SH-SY5Y (cell line): ENCODE results near the gene IL15RA.

Experiments
- GATA2 ChIP-seq: IDR thresholded peaks from 2 replicates; pipeline ENCODE4 v1.6.1; 2011; ENCODE audit warnings: mild to moderate bottlenecking, low read depth, low read length
- GATA3 ChIP-seq: IDR thresholded peaks from 2 replicates; pipeline ENCODE4 v1.6.1; 2011; ENCODE audit warnings: low read depth, mild to moderate bottlenecking, low read length, moderate library complexity

- TF ChIP-seq GATA2 = no peak
- no peak for TF ChIP-seq GATA3
These were observed 48.4 kb upstream of the IL15RA start for GRCh38 chr10:6025683-6026255.
